ENCODE results near the gene MRPL23.

MRPL23 gene

GRCh38 chr11:1924646-1925372 lies 22.3 kb upstream of the MRPL23 start:
- ATAC-seq (ENCODE audit: insufficient read depth, low read depth) = no peak
- Histone ChIP-seq H3K27me3 (ENCODE audit: insufficient read depth, low read length, poor library complexity) (no peaks in the 10 kb centered on the region), H2AFZ (ENCODE audit: low read depth, low read length) (no peak overlapping the region), H3K9ac (ENCODE audit: low read depth, low read length) (no peak overlapping the region), H3K79me2 (ENCODE audit: insufficient read depth, low read length) (no peaks in the 10 kb centered on the region), H3K27ac (ENCODE audit: low read length) (no peak overlapping the region), H3K4me1 (ENCODE audit: insufficient read depth, low read length) (peaks cover 8% of the 10 kb centered on the region), H3K36me3 (ENCODE audit: insufficient read depth, low read length) (no peaks in the 10 kb centered on the region), H3K4me2 (ENCODE audit: insufficient read depth, low read length) (no peak overlapping the region), H3K9me3 (ENCODE audit: insufficient read depth, low read length, severe bottlenecking) (no peaks in the 10 kb centered on the region), H3K4me3 (ENCODE audit: low read depth in 1 of 2, low read length in 2 of 2) (no peak overlapping the region), H4K20me1 (ENCODE audit: insufficient read depth, low read length) (no peaks in the 10 kb centered on the region)
- no peak for DNase-seq
- no peak for TF ChIP-seq CTCF (IDR thresholded peaks at IDR 0.05; ENCODE audit: borderline replicate concordance, extremely low read depth, low read length, poor library complexity, severe bottlenecking)
- no peak for TF ChIP-seq EZH2 (IDR thresholded peaks at IDR 0.05; ENCODE audit: borderline replicate concordance, low read depth, low read length, severe bottlenecking)

- Histone ChIP-seq H3K4me2 (ENCODE audit: insufficient read depth, low read length) (no peak overlapping the region), H3K79me2 (ENCODE audit: insufficient read depth, low read length) (no peaks in the 10 kb centered on the region), H3K27me3 (ENCODE audit: insufficient read depth, low read length, poor library complexity) (no peaks in the 10 kb centered on the region), H3K27ac (ENCODE audit: low read length) (no peak overlapping the region), H3K36me3 (ENCODE audit: insufficient read depth, low read length) (no peaks in the 10 kb centered on the region), H3K9me3 (ENCODE audit: insufficient read depth, low read length, severe bottlenecking) (no peaks in the 10 kb centered on the region), H3K9ac (ENCODE audit: low read depth, low read length) (no peak overlapping the region), H4K20me1 (ENCODE audit: insufficient read depth, low read length) (no peaks in the 10 kb centered on the region), H3K4me3 (ENCODE audit: low read depth in 1 of 2, low read length in 2 of 2) (no peak overlapping the region), H3K4me1 (ENCODE audit: insufficient read depth, low read length) (peaks cover 8% of the 10 kb centered on the region), H2AFZ (ENCODE audit: low read depth, low read length) (no peak overlapping the region)
- no peak for TF ChIP-seq EZH2 (IDR thresholded peaks at IDR 0.05; ENCODE audit: borderline replicate concordance, low read depth, low read length, severe bottlenecking)
- TF ChIP-seq CTCF (IDR thresholded peaks at IDR 0.05; ENCODE audit: borderline replicate concordance, extremely low read depth, low read length, poor library complexity, severe bottlenecking) = no peak
- DNase-seq (no peak), ATAC-seq (ENCODE audit: insufficient read depth, low read depth) (no peak)
Measured at GRCh38 chr11:1925373-1926155, 21.6 kb upstream of the MRPL23 start.

GRCh38 chr11:1926156-1927025 lies 20.7 kb upstream of the MRPL23 start:
- Histone ChIP-seq H3K9ac (ENCODE audit: low read depth, low read length) (no peak overlapping the region), H3K27ac (ENCODE audit: low read length) (no peak overlapping the region), H3K27me3 (ENCODE audit: insufficient read depth, low read length, poor library complexity) (no peaks in the 10 kb centered on the region), H3K79me2 (ENCODE audit: insufficient read depth, low read length) (no peaks in the 10 kb centered on the region), H2AFZ (ENCODE audit: low read depth, low read length) (no peak overlapping the region), H4K20me1 (ENCODE audit: insufficient read depth, low read length) (no peaks in the 10 kb centered on the region), H3K36me3 (ENCODE audit: insufficient read depth, low read length) (no peaks in the 10 kb centered on the region), H3K4me3 (ENCODE audit: low read depth in 1 of 2, low read length in 2 of 2) (no peak overlapping the region), H3K4me2 (ENCODE audit: insufficient read depth, low read length) (no peak overlapping the region), H3K4me1 (ENCODE audit: insufficient read depth, low read length) (peaks cover 8% of the 10 kb centered on the region), H3K9me3 (ENCODE audit: insufficient read depth, low read length, severe bottlenecking) (no peaks in the 10 kb centered on the region)
- TF ChIP-seq CTCF (IDR thresholded peaks at IDR 0.05; ENCODE audit: borderline replicate concordance, extremely low read depth, low read length, poor library complexity, severe bottlenecking) = no peak
- TF ChIP-seq EZH2 (IDR thresholded peaks at IDR 0.05; ENCODE audit: borderline replicate concordance, low read depth, low read length, severe bottlenecking) = no peak
- DNase-seq = no peak
- no peak for ATAC-seq (ENCODE audit: insufficient read depth, low read depth)
